HG03097 (cell line): Measurements from ENCODE around the gene FRMD5.
A peak's percentile ranks its signal among the peaks of the same experiment; 100 is the strongest.

Experiments
- ATAC-seq: cut with Tn5 transposase; IDR thresholded peaks from one replicate; pipeline ENCODE4 v1.9.1; 2021; ENCODE audit not compliant: unreplicated experiment, low FRiP score

The FRMD5 gene

GRCh38 chr15:43824302-43825246 lies 370.5 kb downstream of the FRMD5 start, which contains the start of gene MFAP1:
Gene MFAP1, minus strand, starts transcription at chr15:43824690. Its CDS starts 121 bp downstream, at chr15:43824569.
- ATAC-seq = peak; percentile 65

GRCh38 chr15:43821505-43821904 lies 373.6 kb downstream of the FRMD5 start:
- no peak for ATAC-seq
